ENCODE measurements around the gene SLC38A6.

SLC38A6 gene

DNA sequence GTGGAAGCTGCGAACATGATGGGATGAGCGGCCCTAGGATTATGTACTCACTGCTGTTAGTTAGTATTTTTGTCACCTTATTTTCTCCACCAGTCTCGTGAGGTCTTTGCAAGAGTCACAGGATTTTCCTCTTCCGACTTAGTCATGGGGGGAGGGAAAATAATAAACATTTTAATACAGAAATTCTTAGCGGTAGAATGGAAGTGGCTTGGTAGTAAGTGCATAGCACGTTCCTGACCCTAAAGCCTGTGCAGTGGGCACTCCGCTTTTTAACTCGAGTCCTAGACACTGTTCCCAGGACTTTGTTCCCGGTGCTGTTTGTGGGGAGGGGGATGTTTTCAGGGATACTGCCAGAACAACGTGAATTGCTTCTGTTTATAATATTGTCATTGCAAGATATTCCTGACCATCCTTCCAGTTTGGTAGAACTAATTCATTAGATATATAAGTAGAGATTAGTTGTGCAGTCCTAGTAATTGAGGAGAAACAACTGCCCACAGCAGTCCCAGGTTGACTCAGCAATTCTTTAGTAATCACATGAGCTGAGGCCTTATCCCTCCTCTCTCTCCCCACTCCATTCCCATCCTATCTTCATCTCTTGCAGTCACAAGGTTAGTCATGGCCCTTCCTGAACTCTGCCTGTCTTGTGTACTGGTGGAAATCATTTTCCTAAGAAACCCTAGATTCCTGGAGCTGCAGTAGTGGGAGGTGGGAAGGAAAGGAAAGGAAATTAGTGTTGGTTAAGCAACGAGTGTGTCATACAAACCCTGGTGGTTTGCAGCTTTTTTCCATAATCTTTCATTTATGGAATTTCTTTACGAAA is 799 bp downstream of the SLC38A6 start:
- DNase-seq, result no peak

- no peak for DNase-seq
These were observed 3.2 kb downstream of the SLC38A6 start for GRCh38 chr14:60984196-60984595.

DNA sequence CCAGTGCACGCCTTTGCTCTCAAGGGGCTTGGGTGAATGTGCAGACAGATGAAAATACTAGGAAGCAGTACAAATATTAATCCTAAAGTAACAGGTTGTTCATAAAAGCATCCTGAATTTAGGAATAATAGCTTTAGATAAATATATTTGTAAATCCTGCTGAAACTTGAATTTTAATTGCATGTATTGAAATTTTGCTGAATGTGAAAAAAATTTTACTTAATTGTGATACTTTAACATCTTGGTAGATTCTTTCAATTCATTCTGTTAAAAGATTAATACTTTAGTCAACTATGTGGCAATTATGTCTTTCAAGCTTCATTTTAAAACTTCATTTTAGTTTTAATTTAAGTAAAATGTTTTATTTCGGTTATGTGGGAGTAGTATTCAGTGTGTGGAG is 5.5 kb downstream of the SLC38A6 start:
- no peak for DNase-seq

DNA sequence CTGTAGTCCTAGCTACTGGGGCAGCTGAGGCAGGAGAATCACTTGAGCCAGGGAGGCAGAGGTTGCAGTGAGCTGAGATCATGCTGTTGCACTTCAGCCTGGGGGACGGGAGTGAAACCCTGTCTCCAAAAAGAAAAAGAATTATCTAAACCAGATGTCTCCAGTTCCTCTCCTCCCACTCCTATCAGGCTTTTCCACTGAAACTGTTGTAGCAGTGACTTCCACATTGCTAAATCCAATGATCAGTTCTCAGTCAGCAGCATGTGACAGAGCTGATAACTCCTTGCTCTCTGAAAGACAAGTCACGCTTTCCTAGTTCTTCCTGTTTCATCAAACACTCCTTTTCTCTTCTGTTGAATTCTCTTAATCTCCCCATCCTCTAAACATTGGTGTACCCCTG is 8.6 kb downstream of the SLC38A6 start:
- DNase-seq, result no peak

DNA sequence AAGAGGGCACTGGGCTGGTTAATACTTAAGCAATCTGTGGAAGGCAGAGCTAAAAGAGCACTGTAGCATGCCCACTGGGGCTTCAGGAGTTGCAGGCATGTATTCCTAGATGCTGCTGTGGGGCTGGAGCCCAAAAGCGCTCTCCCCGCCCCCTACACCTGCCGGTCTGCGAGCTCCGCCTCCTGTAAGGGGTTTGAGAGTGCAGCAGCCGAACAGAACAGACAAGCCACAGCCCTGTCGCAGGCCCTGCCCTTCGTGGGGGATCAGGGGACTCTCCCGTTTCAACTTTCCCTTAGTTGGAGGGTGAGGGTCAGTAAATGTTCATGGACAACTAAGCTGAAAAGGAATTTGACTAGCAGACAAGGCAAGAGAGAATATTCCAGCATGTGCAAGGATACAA is 17.6 kb downstream of the SLC38A6 start:
- DNase-seq, result no peak

DNA sequence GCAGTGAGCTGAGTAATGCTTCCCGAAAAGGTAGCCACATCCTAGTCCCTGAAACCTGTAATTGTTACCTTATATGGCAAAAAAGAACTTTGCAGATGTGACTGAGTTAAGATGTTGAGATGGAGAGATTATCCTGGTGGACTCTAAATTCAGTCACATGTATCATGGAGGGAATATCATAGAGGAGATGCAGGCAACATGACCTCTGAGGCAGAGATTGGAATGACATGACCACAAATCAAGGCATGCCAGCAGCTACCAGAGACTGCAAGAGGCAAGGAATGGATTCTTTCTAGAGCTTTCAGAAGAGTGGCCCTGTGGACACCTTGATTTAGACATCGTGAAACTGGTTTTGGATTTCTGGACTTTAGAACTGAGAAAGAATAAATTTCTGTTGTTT is 18.5 kb downstream of the SLC38A6 start:
- no peak for DNase-seq

DNA sequence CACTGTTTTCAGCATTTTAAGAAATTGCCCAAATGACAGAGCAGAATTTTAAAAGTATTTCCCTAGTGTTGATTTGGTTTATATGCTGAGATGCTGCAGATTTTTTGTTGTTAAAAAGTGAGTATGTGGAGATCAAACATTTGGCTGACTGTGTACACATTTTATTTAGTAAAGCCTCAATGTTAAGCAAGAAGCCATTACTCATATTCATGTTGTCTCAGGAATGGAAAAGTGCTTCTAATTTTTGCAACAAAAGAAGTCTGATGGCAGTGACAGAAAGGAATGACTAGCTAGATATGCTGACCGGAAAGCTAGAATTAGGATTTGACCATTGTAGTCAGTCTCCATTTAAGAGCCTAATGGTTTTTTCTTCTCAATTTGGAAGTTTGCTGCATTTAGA is 22.5 kb downstream of the SLC38A6 start:
- no peak for DNase-seq

- no peak for DNase-seq
These were observed 38.5 kb downstream of the SLC38A6 start for GRCh38 chr14:61019537-61019936.

DNA sequence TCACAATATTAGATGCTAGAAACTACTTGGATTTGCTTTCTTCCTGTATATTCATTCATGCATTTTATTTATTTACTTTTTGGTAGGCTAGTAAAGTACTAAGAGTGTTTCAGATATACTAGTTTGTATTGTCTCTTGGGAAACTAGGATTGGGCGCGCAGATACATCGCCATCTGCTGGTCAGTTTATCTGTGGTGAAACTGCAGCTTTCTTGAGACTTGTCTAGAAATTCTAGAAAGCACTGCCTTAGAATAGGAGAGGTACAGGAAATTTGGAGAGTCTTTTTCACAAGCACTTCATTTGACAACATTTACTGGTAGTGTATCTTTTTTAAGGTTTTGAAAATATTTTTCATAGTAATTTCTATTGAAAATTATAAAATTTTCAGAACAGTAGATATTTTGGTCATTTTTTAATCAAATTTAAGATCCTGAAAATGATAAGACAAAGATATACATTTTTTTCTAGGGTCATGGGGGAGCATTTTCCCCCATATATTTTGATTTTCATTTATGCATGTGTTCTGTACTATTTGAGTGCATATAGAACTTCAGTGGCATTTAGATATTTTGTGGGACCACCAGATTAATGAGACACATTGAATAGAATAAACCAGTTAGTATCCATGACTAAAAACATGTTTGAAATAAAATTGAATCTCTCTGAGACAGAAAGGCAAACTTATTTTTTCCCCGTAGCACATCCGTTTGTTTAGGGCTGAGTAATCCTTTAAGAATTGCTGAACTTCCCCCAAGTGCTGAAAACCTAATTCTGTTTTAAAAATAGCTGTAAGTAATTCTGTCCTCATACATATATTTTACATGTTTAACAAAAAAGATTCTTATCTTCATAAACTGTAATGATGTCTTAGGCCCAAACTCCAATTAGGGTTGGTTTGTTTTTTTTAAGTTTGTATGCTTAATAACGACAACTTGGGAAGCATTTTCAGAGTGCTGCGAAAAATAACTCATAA is 44.5 kb downstream of the SLC38A6 start:
- DNase-seq, result peak; percentile 99

DNA sequence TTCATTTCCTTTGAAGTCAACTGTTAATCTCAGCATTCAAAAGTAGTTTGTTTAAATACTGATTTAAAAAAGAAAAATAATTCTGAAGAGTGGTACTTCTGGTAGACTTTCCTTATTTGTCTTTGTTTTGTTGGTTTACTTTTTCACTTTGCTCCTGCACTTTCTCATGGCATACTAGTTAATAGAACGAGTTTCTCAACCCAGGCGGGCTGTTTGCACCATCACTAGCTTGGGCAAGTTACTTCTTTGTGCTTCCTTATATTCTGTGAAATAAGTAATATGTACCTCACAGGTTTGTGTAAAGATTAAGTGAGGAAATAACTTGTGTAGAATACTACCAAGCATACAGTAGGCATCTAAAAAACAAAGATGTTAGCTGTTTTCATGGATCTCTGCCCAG is 45.5 kb downstream of the SLC38A6 start:
- no peak for DNase-seq

- DNase-seq, result no peak
These were observed 50.0 kb downstream of the SLC38A6 start for GRCh38 chr14:61031026-61031425.

- no peak for DNase-seq
These were observed 52.0 kb downstream of the SLC38A6 start for GRCh38 chr14:61033054-61033453.

GRCh38 chr14:61033855-61034254 is 52.8 kb downstream of the SLC38A6 start:
- DNase-seq, result no peak

DNA sequence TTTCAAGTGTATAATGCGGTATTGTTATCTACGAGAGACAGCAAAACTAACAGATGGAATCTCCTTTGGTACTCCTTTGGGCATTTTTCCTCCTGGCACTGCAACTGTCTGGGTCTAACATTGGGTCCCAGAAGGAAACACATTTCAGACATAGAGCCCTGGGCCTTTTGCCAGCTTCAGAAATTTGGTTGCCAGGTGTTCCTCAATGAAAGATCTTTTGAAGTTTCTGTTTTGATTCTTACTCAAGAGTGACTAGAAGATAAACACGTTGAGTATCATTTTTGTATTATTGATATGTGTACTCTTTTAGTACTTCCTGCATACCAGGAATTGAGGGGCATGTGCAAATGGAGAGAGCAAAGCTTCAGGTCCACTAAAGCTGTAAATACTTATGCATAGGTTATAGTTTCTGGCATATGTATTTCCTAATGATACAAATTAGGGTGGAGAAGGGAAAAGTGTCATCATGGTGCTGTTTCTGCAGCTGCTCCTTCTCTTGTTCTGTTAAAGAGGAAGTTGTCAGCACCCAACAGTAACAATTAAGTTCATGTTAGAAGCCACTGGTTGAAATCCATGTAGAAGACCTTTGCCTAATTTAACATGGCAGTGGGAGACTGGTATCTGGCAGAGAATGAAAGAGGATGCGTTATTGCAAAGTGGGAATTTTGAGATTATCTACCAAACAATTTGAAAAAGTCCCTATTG is 53.5 kb downstream of the SLC38A6 start:
- DNase-seq, result peak; percentile 97

GRCh38 chr14:61037215-61037614 is 56.2 kb downstream of the SLC38A6 start:
- DNase-seq, result no peak

DNA sequence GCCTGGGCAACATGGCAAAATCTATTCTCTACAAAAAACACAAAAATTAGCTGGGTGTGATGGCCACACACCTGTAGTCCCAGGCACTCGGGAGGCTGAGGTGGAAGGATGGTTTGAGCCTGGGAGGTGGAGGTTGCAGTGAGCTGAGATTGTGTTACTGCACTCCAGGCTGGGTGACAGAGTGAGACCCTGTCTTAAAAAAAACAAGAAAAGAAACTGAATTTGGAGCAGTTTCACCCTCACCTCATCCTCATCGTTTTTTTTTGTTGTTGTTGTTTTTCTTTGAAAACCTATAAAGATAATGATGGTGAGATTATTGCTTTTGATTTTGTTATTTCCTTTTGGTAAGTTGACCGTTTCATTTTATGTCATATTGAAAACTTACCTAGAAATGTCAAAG is 60.7 kb downstream of the SLC38A6 start:
- DNase-seq, result no peak

DNA sequence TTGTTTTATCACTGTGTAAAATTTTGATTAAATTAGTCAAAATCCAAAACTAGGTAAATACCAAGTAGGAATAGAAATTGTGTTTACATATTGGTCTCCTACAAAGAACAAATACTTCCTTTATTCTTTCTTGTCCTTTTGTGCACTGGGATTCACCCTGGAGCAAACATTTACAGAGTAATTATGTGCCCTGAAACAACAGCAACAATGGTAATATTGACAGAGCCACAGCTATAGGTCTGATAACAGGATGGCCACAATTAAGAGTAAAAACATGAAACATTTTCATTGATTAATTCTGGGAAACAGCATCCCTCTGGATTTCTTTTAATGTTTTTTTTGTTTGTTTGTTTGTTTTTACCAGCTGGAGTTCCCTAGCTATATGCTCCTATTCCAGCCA is 61.2 kb downstream of the SLC38A6 start:
- DNase-seq, result peak; percentile 97

GRCh38 chr14:61043506-61043905 is 62.5 kb downstream of the SLC38A6 start:
- no peak for DNase-seq

- no peak for DNase-seq
These were observed 66.0 kb downstream of the SLC38A6 start for GRCh38 chr14:61047021-61047420.

GRCh38 chr14:61048640-61049039 is 67.6 kb downstream of the SLC38A6 start:
- no peak for DNase-seq

GRCh38 chr14:61050417-61050816 is 69.4 kb downstream of the SLC38A6 start:
- DNase-seq, result peak; percentile 75

DNA sequence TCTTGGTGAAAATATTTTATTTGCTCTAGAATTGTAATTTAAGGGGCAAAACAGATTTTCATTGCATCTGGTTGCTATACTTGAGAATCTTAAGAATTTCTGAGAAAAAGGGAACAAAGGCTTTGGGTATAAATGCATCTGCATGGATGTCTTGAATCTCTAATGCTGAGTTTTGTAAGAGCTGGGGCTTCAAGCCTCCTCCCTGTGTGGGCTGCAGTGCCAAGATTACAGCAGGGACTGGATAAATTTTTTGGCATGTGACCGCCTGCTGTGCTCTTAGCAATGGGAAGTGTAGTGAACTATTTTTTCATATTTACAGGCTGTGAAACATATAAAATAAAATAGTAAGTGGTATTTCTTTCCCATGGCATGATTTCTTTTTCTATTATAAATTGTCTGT is 70.0 kb downstream of the SLC38A6 start:
- no peak for DNase-seq

GRCh38 chr14:61051621-61052020 is 70.6 kb downstream of the SLC38A6 start:
- DNase-seq, result no peak

Measured in NCI-H2029 treated with DMSO at 0.1 percent for 48 hours (cell line).